Kidney capillary endothelial cell (primary cell): Measurements from ENCODE around the gene MSH3.
"Not testable (repeated sequence)": the region's sequence is repeated elsewhere in the genome, so short reads cannot be mapped to it uniquely, and the experiment has no call there.

ENCODE experiments used
- DNase-seq: peaks from one replicate; pipeline ENCODE4 v3.0.0-alpha.2; 2018; ENCODE audit warnings: low spot score

Gene MSH3

GRCh38 chr5:80797428-80798024 lies 143.1 kb downstream of the MSH3 start:
- no peak for DNase-seq

GRCh38 chr5:80798166-80798565 lies 143.7 kb downstream of the MSH3 start:
- DNase-seq, result no peak

GRCh38 chr5:80798633-80799032 lies 144.2 kb downstream of the MSH3 start:
- DNase-seq, result no peak

- DNase-seq, result no peak
Observed at GRCh38 chr5:80799041-80799440, 144.6 kb downstream of the MSH3 start.

GRCh38 chr5:80799573-80799972 lies 145.1 kb downstream of the MSH3 start:
- no peak for DNase-seq

GRCh38 chr5:80804332-80804731 lies 149.9 kb downstream of the MSH3 start:
- no peak for DNase-seq

GRCh38 chr5:80805038-80805437 lies 150.6 kb downstream of the MSH3 start:
- no peak for DNase-seq

- no peak for DNase-seq
Observed at GRCh38 chr5:80806929-80807328, 152.5 kb downstream of the MSH3 start.

GRCh38 chr5:80809451-80809850 lies 155.0 kb downstream of the MSH3 start:
- no peak for DNase-seq

- no peak for DNase-seq
Observed at GRCh38 chr5:80810425-80810824, 156.0 kb downstream of the MSH3 start.

- no peak for DNase-seq
Observed at GRCh38 chr5:80816590-80816989, 162.1 kb downstream of the MSH3 start.

GRCh38 chr5:80820685-80821084 lies 166.2 kb downstream of the MSH3 start:
- DNase-seq, result no peak

GRCh38 chr5:80822640-80823039 lies 168.2 kb downstream of the MSH3 start:
- no peak for DNase-seq

- not testable (repeated sequence) for DNase-seq
Observed at GRCh38 chr5:80824159-80824558, 169.7 kb downstream of the MSH3 start.

GRCh38 chr5:80825786-80826460 lies 171.5 kb downstream of the MSH3 start:
- DNase-seq, result no peak

GRCh38 chr5:80834710-80835109 lies 180.3 kb downstream of the MSH3 start:
- no peak for DNase-seq

GRCh38 chr5:80835128-80835527 lies 180.7 kb downstream of the MSH3 start:
- no peak for DNase-seq

- DNase-seq, result no peak
Observed at GRCh38 chr5:80837679-80838078, 183.2 kb downstream of the MSH3 start.

- DNase-seq, result not testable (repeated sequence)
Observed at GRCh38 chr5:80841026-80841797, 186.8 kb downstream of the MSH3 start.

GRCh38 chr5:80846422-80846821 lies 192.0 kb downstream of the MSH3 start:
- DNase-seq, result not testable (repeated sequence)

GRCh38 chr5:80850168-80850567 lies 195.7 kb downstream of the MSH3 start:
- not testable (repeated sequence) for DNase-seq

- DNase-seq, result no peak
Observed at GRCh38 chr5:80852331-80853245, 198.1 kb downstream of the MSH3 start.
